Peyer's patch (tissue), 4 donors: ENCODE data around the gene IRF2BP2. TPM values are rescaled to one million over a fixed set of nuclear protein-coding genes. Genes with fewer than 3 reads are reported as not detected.
A peak's percentile ranks its signal among the peaks of the same experiment; 100 is the strongest.

Experiments
- DNase-seq, 3 donors: peaks; one replicate each; pipeline ENCODE4 v3.0.0-alpha.2; 2017 to 2019
- H3K27ac ChIP-seq, 4 donors: fragments of 200-600 bp; sonication (generic); one replicate each; pipeline ENCODE4 v1.5.1; 2016 to 2019
- H3K27me3 ChIP-seq, 2 donors: fragments of 200-600 bp; sonication (generic); one replicate each; pipeline ENCODE4 v1.5.1; 2019
- H3K36me3 ChIP-seq, 3 donors: fragments of 200-600 bp; sonication (generic); one replicate each; pipeline ENCODE4 v1.5.1; 2016 to 2019
- H3K4me1 ChIP-seq, 4 donors: fragments of 200-600 bp; sonication (generic); one replicate each; pipeline ENCODE4 v1.5.1; 2016 to 2019
- H3K4me3 ChIP-seq, 4 donors: fragments of 200-600 bp; sonication (generic); 1 replicate in 3 of 4; 2 replicates in 1 of 4; pipeline ENCODE4 v1.5.1; 2016 to 2019; ENCODE audit warnings: mild to moderate bottlenecking in 1 of 4
- H3K9me3 ChIP-seq, 4 donors: fragments of 200-600 bp; sonication (generic); one replicate each; pipeline ENCODE4 v1.5.1; 2016 to 2019; ENCODE audit warnings: mild to moderate bottlenecking in 1 of 4
- CTCF ChIP-seq, 6 experiments: fragments of 450-650 bp in 4 of 6; fragments of 200-600 bp in 2 of 6; sonication (generic) in 1 of 6; IDR thresholded peaks; one replicate each; pipeline ENCODE4 v1.5.1; 2017 to 2019; ENCODE audit warnings: antibody characterized with exemption in 6 of 6, mild to moderate bottlenecking in 3 of 6, moderate library complexity in 1 of 6
- POLR2A ChIP-seq, 2 donors: fragments of 450-650 bp; IDR thresholded peaks; one replicate each; pipeline ENCODE4 v1.5.1; 2017; ENCODE audit warnings: antibody characterized with exemption in 2 of 2, mild to moderate bottlenecking in 2 of 2, moderate library complexity in 2 of 2
- total RNA-seq, 4 donors: library from RNA; depleted of rRNA; stranded (reverse); fragments of >200 nt; gene quantifications; one replicate each; pipeline ENCODE4 v1.1.0, GENCODE V29; 2016

IRF2BP2 gene
- total RNA-seq, 4 donors from 2014 or later = 73.4 to 99.6 (median 86.5) TPM

- no peak overlapping the region for H3K27ac ChIP-seq
- H3K9me3 ChIP-seq = no peaks in the 10 kb centered on the region
- no peak for DNase-seq
- TF ChIP-seq POLR2A (IDR thresholded peaks at IDR 0.05) (no peak), CTCF (IDR thresholded peaks at IDR 0.05) (no peak)
- H3K4me3 ChIP-seq = no peak overlapping the region
- no peaks in the 10 kb centered on the region for H3K27me3 ChIP-seq
- no peaks in the 10 kb centered on the region for H3K36me3 ChIP-seq
- H3K4me1 ChIP-seq = no peaks in the 10 kb centered on the region
Measured at GRCh38 chr1:234559902-234560676, 49.9 kb downstream of the IRF2BP2 start.

- Histone ChIP-seq H3K4me3 (no peak overlapping the region), H3K27me3 (no peaks in the 10 kb centered on the region), H3K27ac (no peak overlapping the region), H3K9me3 (no peaks in the 10 kb centered on the region), H3K36me3 (no peaks in the 10 kb centered on the region), H3K4me1 (peaks cover 0 to 5% (median 0%) of the 10 kb centered on the region in 4 donors)
- no peak for DNase-seq
- TF ChIP-seq POLR2A (IDR thresholded peaks at IDR 0.05) (no peak), CTCF (IDR thresholded peaks at IDR 0.05) (no peak)
Measured at GRCh38 chr1:234559152-234559901, 50.7 kb downstream of the IRF2BP2 start.

GRCh38 chr1:234558330-234558836, 51.6 kb downstream of the IRF2BP2 start:
- H3K4me1 ChIP-seq = peaks cover 0 to 5% (median 0%) of the 10 kb centered on the region in 4 donors
- H3K36me3 ChIP-seq = no peaks in the 10 kb centered on the region
- H3K4me3 ChIP-seq = no peak overlapping the region
- H3K27me3 ChIP-seq = no peaks in the 10 kb centered on the region
- no peaks in the 10 kb centered on the region for H3K9me3 ChIP-seq
- TF ChIP-seq POLR2A (IDR thresholded peaks at IDR 0.05) = no peak
- no peak for TF ChIP-seq CTCF (IDR thresholded peaks at IDR 0.05)
- H3K27ac ChIP-seq = no peak overlapping the region
- no peak for DNase-seq

GRCh38 chr1:234556245-234556943, 53.6 kb downstream of the IRF2BP2 start:
- Histone ChIP-seq H3K27me3 (no peaks in the 10 kb centered on the region), H3K4me3 (no peak overlapping the region), H3K36me3 (no peaks in the 10 kb centered on the region), H3K9me3 (no peaks in the 10 kb centered on the region), H3K4me1 (peaks cover 0 to 5% (median 0%) of the 10 kb centered on the region in 4 donors), H3K27ac (no peak overlapping the region)
- TF ChIP-seq POLR2A (IDR thresholded peaks at IDR 0.05) = no peak
- TF ChIP-seq CTCF (IDR thresholded peaks at IDR 0.05) = no peak
- DNase-seq = no peak

- DNase-seq = no peak
- Histone ChIP-seq H3K27me3 (no peaks in the 10 kb centered on the region), H3K4me1 (peaks cover 0 to 5% (median 0%) of the 10 kb centered on the region in 4 donors), H3K27ac (peak overlapping the region in 1 of 4 donors; percentile 48), H3K4me3 (no peak overlapping the region), H3K36me3 (no peaks in the 10 kb centered on the region), H3K9me3 (no peaks in the 10 kb centered on the region)
- TF ChIP-seq CTCF (IDR thresholded peaks at IDR 0.05) (no peak), POLR2A (IDR thresholded peaks at IDR 0.05) (no peak)
Measured at GRCh38 chr1:234555390-234556024, 54.5 kb downstream of the IRF2BP2 start.
